HAP-1 (cell line): ENCODE measurements around the gene GPI.
A peak's percentile ranks its signal among the peaks of the same experiment; 100 is the strongest.

ENCODE experiments used
- DNase-seq, 2 experiments: peaks; one replicate each; pipeline ENCODE4 v3.0.0-alpha.2; 2016 to 2020; ENCODE audit warnings: low spot score in 2 of 2
- H3K27me3 ChIP-seq: fragments of 250-450 bp; sonication (Bioruptor Pico); 2 replicates; pipeline ENCODE4 v1.5.1; 2020; ENCODE audit warnings: low read depth, mild to moderate bottlenecking, moderate library complexity
- H3K36me3 ChIP-seq: fragments of 250-450 bp; sonication (Bioruptor Pico); replicated peaks from 2 replicates; pipeline ENCODE4 v1.5.1; 2020; ENCODE audit warnings: mild to moderate bottlenecking
- H3K4me1 ChIP-seq: fragments of 250-450 bp; sonication (Bioruptor Pico); 2 replicates; pipeline ENCODE4 v1.5.1; 2020; ENCODE audit warnings: mild to moderate bottlenecking
- H3K4me3 ChIP-seq: fragments of 250-450 bp; sonication (Bioruptor Pico); 2 replicates; pipeline ENCODE4 v1.5.1; 2020; ENCODE audit warnings: mild to moderate bottlenecking, moderate library complexity
- H3K9me3 ChIP-seq: fragments of 250-450 bp; sonication (Bioruptor Pico); 2 replicates; pipeline ENCODE4 v1.5.1; 2020; ENCODE audit warnings: mild to moderate bottlenecking, moderate library complexity
- in situ Hi-C: fragments of 300-500 bp; cut with MboI; formaldehyde crosslinking; loops from 3 replicates; pipeline ENCODE4 v1.14.3; 2020; ENCODE audit warnings: low sequenced_read_pairs, inconsistent platforms, mixed read lengths

The GPI gene

GRCh38 chr19:34350161-34350561 lies 14.8 kb upstream of the GPI start:
- in situ Hi-C loops = no loop called here
- no peak for DNase-seq
- no peak overlapping the region for H3K4me3 ChIP-seq
- H3K4me1 ChIP-seq = no peaks in the 10 kb centered on the region
- no peaks in the 10 kb centered on the region for H3K27me3 ChIP-seq
- H3K9me3 ChIP-seq = no peaks in the 10 kb centered on the region
- peaks cover 10% of the 10 kb centered on the region for H3K36me3 ChIP-seq

DNA sequence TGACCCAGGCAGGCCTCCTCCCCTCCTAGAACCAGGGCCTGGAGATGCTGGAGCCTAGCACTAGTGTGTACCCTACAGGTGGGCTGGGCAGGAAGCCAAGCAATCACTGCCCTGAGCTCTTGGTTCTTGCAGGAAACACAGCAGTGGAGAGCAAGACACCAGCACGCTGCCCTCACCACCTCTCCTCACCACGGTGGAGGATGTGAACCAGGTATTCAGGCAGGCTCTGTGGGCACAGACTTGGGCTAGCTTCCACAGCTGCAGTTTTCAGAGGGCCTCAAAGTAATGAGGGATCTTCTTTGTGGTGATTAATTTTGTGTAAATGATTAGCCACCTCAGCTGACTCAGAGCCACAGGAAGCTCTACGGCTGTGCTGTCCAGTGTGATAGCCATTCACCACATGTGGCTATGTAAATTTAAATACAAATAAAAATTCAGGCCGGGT lies 13.6 kb upstream of the GPI start:
- in situ Hi-C loops = no loop called here
- DNase-seq = no peak
- H3K4me3 ChIP-seq = no peak overlapping the region
- no peaks in the 10 kb centered on the region for H3K4me1 ChIP-seq
- peaks cover 7% of the 10 kb centered on the region for H3K36me3 ChIP-seq
- H3K9me3 ChIP-seq = no peaks in the 10 kb centered on the region
- no peaks in the 10 kb centered on the region for H3K27me3 ChIP-seq

DNA sequence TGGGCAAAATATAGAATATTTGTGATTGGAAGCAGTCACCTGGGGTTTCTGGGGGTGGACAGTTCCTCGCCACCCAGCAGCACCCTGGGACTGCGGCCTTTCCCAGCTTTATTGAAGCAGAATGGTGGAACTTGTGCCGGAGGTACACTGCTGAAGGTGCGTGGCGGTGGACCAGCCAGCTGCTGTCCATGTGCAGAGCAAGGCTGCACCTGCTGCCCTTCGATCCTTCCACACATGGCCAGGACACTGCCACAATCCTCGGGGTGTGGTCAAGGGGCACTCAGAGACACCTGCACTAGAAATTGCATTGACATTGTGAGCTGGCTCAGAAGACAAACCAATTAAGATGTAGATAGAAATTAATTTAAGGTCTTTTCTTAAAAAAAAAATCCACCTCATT lies 11.4 kb upstream of the GPI start:
- no peak for DNase-seq
- Histone ChIP-seq H3K9me3 (no peaks in the 10 kb centered on the region), H3K36me3 (peaks cover 7% of the 10 kb centered on the region; the same call in 1 of the 2 replicates), H3K4me1 (peaks cover 1% of the 10 kb centered on the region), H3K4me3 (no peak overlapping the region), H3K27me3 (no peaks in the 10 kb centered on the region)
- in situ Hi-C loops = no loop called here

DNA sequence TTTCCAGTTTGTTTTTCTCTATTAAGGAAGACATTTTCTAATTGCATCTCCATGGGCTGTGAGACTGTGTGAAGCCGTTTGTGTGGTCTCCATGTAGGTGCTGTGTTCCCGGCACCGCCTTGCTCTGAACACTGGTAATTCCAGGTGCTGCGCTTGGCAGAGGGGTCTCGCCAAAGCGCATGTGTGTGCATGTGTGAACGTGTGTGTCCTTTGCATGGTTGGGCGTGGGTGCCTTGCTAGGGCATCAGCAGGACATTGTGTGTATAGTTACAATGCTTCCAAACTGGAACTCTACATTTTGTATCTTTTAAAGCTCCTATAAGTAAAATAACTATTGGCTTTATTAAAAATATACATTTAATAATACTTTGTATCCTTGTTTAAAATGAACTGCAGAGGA lies 9.8 kb upstream of the GPI start:
- Histone ChIP-seq H3K9me3 (no peaks in the 10 kb centered on the region), H3K36me3 (peaks cover 4% of the 10 kb centered on the region; the same call in 1 of the 2 replicates), H3K27me3 (no peaks in the 10 kb centered on the region), H3K4me1 (peaks cover 11% of the 10 kb centered on the region), H3K4me3 (no peak overlapping the region)
- no peak for DNase-seq
- in situ Hi-C loops = no loop called here

GRCh38 chr19:34356875-34357274 lies 8.1 kb upstream of the GPI start:
- in situ Hi-C loops = no loop called here
- Histone ChIP-seq H3K4me3 (no peak overlapping the region), H3K9me3 (no peaks in the 10 kb centered on the region), H3K27me3 (no peaks in the 10 kb centered on the region), H3K4me1 (peaks cover 11% of the 10 kb centered on the region), H3K36me3 (no peaks in the 10 kb centered on the region; the same call in 1 of the 2 replicates)
- no peak for DNase-seq

- Histone ChIP-seq H3K4me3 (no peak overlapping the region), H3K9me3 (no peaks in the 10 kb centered on the region), H3K27me3 (no peaks in the 10 kb centered on the region), H3K4me1 (peaks cover 11% of the 10 kb centered on the region), H3K36me3 (no peaks in the 10 kb centered on the region; the same call in 1 of the 2 replicates)
- in situ Hi-C loops = no loop called here
- DNase-seq = no peak
Observed at GRCh38 chr19:34357431-34357830, 7.6 kb upstream of the GPI start.

GRCh38 chr19:34359140-34359953 lies 5.6 kb upstream of the GPI start:
- Histone ChIP-seq H3K27me3 (no peaks in the 10 kb centered on the region), H3K36me3 (no peaks in the 10 kb centered on the region), H3K4me3 (peak overlapping the region; percentile 29), H3K9me3 (no peaks in the 10 kb centered on the region), H3K4me1 (peaks cover 11% of the 10 kb centered on the region)
- peak; percentile 93 to 96 for DNase-seq
- in situ Hi-C loops = no loop called here

DNA sequence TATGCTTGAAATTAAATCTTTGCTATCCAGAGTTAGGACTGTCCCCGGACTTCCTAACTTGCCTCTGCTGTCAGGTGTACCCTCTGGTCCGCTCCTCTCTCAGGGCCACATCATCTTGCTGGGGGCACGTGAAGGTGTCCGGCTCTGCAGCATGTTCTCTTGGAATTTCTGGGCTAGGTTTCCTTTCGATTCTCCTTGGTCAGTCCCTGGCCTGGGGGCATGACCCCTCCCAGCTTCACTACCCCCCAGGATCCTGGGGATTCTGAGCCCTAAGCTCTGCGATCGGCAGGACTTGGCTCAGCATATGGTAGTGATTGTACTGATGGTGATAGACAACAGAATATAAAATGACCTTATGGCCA lies 5.1 kb upstream of the GPI start:
- Histone ChIP-seq H3K9me3 (no peaks in the 10 kb centered on the region), H3K4me1 (peaks cover 15% of the 10 kb centered on the region), H3K27me3 (no peaks in the 10 kb centered on the region), H3K4me3 (peak overlapping the region; percentile 29), H3K36me3 (no peaks in the 10 kb centered on the region)
- in situ Hi-C loops = no loop called here
- DNase-seq = no peak

DNA sequence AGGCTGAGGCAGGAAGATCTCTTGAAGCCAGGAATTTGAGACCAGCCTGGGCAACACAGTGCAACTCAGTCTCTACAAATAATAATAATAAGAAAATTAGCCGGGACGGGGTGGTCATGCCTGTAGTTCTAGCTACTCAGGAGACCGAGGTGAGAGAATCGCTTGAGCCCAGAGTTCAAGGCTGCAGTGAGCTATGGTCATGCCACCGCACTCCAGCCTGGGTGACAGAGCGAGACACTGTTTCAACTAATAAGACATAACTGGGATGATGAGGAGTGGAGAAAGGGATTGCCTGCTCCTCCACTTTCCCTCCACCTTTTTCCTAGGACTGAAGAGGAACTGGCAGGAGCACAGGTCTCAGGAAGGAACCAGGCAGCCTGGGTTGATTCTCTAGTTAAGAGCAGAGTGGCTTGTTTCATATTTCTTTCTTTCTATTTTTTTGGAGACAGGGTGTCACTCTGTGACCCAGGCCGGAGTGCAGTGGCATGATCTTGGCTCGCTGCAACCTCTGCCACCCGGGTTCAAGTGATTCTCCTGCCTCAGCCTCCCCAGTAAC lies 4.6 kb upstream of the GPI start:
- DNase-seq = no peak
- in situ Hi-C loops = no loop called here
- Histone ChIP-seq H3K4me1 (peaks cover 15% of the 10 kb centered on the region), H3K36me3 (no peaks in the 10 kb centered on the region), H3K27me3 (no peaks in the 10 kb centered on the region), H3K4me3 (no peak overlapping the region), H3K9me3 (no peaks in the 10 kb centered on the region)

GRCh38 chr19:34362679-34363069 lies 2.3 kb upstream of the GPI start:
- no peak for DNase-seq
- H3K4me1 ChIP-seq = peaks cover 21% of the 10 kb centered on the region

GRCh38 chr19:34363094-34363493 lies 1.9 kb upstream of the GPI start:
- in situ Hi-C loops = no loop called here
- Histone ChIP-seq H3K36me3 (peaks cover 18% of the 10 kb centered on the region), H3K9me3 (no peaks in the 10 kb centered on the region), H3K4me3 (no peak overlapping the region), H3K4me1 (peaks cover 21% of the 10 kb centered on the region), H3K27me3 (no peaks in the 10 kb centered on the region)
- DNase-seq = no peak

More at GRCh38 chr19:34362679-34363069, 2.3 kb upstream of the GPI start:
- H3K27me3 ChIP-seq = no peaks in the 10 kb centered on the region
- H3K36me3 ChIP-seq = peaks cover 14% of the 10 kb centered on the region
- in situ Hi-C loops = no loop called here
- H3K9me3 ChIP-seq = no peaks in the 10 kb centered on the region
- H3K4me3 ChIP-seq = no peak overlapping the region

- Histone ChIP-seq H3K27me3 (no peaks in the 10 kb centered on the region), H3K36me3 (peaks cover 27% of the 10 kb centered on the region), H3K9me3 (no peaks in the 10 kb centered on the region), H3K4me1 (peaks cover 16% of the 10 kb centered on the region), H3K4me3 (no peak overlapping the region)
- in situ Hi-C loops = no loop called here
- DNase-seq = no peak
Observed at GRCh38 chr19:34363930-34364329, 1.1 kb upstream of the GPI start.

- Histone ChIP-seq H3K4me1 (peaks cover 15% of the 10 kb centered on the region), H3K27me3 (no peaks in the 10 kb centered on the region), H3K4me3 (peak overlapping the region; percentile 78), H3K9me3 (no peaks in the 10 kb centered on the region), H3K36me3 (peaks cover 32% of the 10 kb centered on the region)
- in situ Hi-C loops = no loop called here
- DNase-seq = no peak
Observed at GRCh38 chr19:34364462-34364829, 550 bp upstream of the GPI start.

- Histone ChIP-seq H3K27me3 (no peaks in the 10 kb centered on the region), H3K4me3 (peak overlapping the region; percentile 78), H3K4me1 (peaks cover 11% of the 10 kb centered on the region), H3K36me3 (peaks cover 42% of the 10 kb centered on the region), H3K9me3 (no peaks in the 10 kb centered on the region)
- in situ Hi-C loops = no loop called here
- peak in 1 of 2 experiments; percentile 57 for DNase-seq
Observed at GRCh38 chr19:34365463-34366401, 736 bp downstream of the GPI start.
